ENCODE results near the gene FBXO31.

The FBXO31 gene

GRCh38 chr16:87297918-87298631 is 85.5 kb downstream of the FBXO31 start:
- in situ Hi-C loops (cut with HindIII; ENCODE audit: low sequenced_read_pairs): no loop called here
- no peak overlapping the region for H3K4me3 ChIP-seq (ENCODE audit: low read depth, low read length)
- no peak for DNase-seq (ENCODE audit: low read depth)
- TF ChIP-seq CTCF (IDR thresholded peaks at IDR 0.05; ENCODE audit: low read depth, low read length, missing control alignments): peak; percentile 74

- in situ Hi-C loops (cut with HindIII; ENCODE audit: low sequenced_read_pairs): no loop called here
- no peak for DNase-seq (ENCODE audit: low read depth)
- no peak overlapping the region for H3K4me3 ChIP-seq (ENCODE audit: low read depth, low read length)
- TF ChIP-seq CTCF (IDR thresholded peaks at IDR 0.05; ENCODE audit: low read depth, low read length, missing control alignments): no peak
These were observed 86.2 kb downstream of the FBXO31 start for GRCh38 chr16:87297407-87297806.

- in situ Hi-C loops (cut with HindIII; ENCODE audit: low sequenced_read_pairs): no loop called here
- DNase-seq (ENCODE audit: low read depth): no peak
- no peak for TF ChIP-seq CTCF (IDR thresholded peaks at IDR 0.05; ENCODE audit: low read depth, low read length, missing control alignments)
- H3K4me3 ChIP-seq (ENCODE audit: low read depth, low read length): no peak overlapping the region
These were observed 87.7 kb downstream of the FBXO31 start for GRCh38 chr16:87295661-87296531.

GRCh38 chr16:87295259-87295658 is 88.3 kb downstream of the FBXO31 start:
- DNase-seq (ENCODE audit: low read depth): no peak
- TF ChIP-seq CTCF (IDR thresholded peaks at IDR 0.05; ENCODE audit: low read depth, low read length, missing control alignments): no peak
- no peak overlapping the region for H3K4me3 ChIP-seq (ENCODE audit: low read depth, low read length)
- in situ Hi-C loops (cut with HindIII; ENCODE audit: low sequenced_read_pairs): no loop called here

- TF ChIP-seq CTCF (IDR thresholded peaks at IDR 0.05; ENCODE audit: low read depth, low read length, missing control alignments): no peak
- in situ Hi-C loops (cut with HindIII; ENCODE audit: low sequenced_read_pairs): no loop called here
- DNase-seq (ENCODE audit: low read depth): no peak
- no peak overlapping the region for H3K4me3 ChIP-seq (ENCODE audit: low read depth, low read length)
These were observed 89.6 kb downstream of the FBXO31 start for GRCh38 chr16:87293990-87294389.

GRCh38 chr16:87291944-87292343 is 91.6 kb downstream of the FBXO31 start:
- in situ Hi-C loops (cut with HindIII; ENCODE audit: low sequenced_read_pairs): no loop called here
- H3K4me3 ChIP-seq (ENCODE audit: low read depth, low read length): no peak overlapping the region
- DNase-seq (ENCODE audit: low read depth): no peak
- no peak for TF ChIP-seq CTCF (IDR thresholded peaks at IDR 0.05; ENCODE audit: low read depth, low read length, missing control alignments)
